Bronchial epithelial cell (primary cell): ENCODE results near the gene SLC6A7. TPM values are rescaled to one million over a fixed set of nuclear protein-coding genes. Genes with fewer than 3 reads are reported as not detected.

ENCODE experiments used
- DNase-seq: peaks from one replicate; pipeline ENCODE4 v3.0.0-alpha.2; 2010; ENCODE audit warnings: low read depth
- FAIRE-seq: peaks from 2 replicates; lab custom pipeline; 2011; peaks lifted over from hg19 to GRCh38; lab: Jason Lieb, UNC
- H3K27me3 ChIP-seq: 2 replicates; pipeline ENCODE4 v1.5.1; 2011; ENCODE audit warnings: low read length; ENCODE audit not compliant: control insufficient read depth, insufficient read depth
- H3K36me3 ChIP-seq: 2 replicates; pipeline ENCODE4 v1.5.1; 2011; ENCODE audit warnings: low read length; ENCODE audit not compliant: control insufficient read depth, insufficient read depth
- H3K4me3 ChIP-seq: 2 replicates; pipeline ENCODE4 v1.5.1; 2011; ENCODE audit warnings: mild to moderate bottlenecking, low read depth, low read length, control low read depth
- total RNA-seq: library from RNA; depleted of rRNA; stranded (reverse); fragments of >200 nt; gene quantifications from 2 replicates; pipeline ENCODE4 v1.2.1, GENCODE V29; 2014
- TF ChIP-seq, protein P1 (sequence below): IDR thresholded peaks from 2 replicates; pipeline ENCODE4 v1.5.1; 2011; ENCODE audit warnings: mild to moderate bottlenecking, moderate library complexity, low read length, control low read depth, inconsistent platforms; ENCODE audit not compliant: insufficient read depth, severe bottlenecking

The SLC6A7 gene
- total RNA-seq, 1 donor from 2014 or later: not detected

DNA sequence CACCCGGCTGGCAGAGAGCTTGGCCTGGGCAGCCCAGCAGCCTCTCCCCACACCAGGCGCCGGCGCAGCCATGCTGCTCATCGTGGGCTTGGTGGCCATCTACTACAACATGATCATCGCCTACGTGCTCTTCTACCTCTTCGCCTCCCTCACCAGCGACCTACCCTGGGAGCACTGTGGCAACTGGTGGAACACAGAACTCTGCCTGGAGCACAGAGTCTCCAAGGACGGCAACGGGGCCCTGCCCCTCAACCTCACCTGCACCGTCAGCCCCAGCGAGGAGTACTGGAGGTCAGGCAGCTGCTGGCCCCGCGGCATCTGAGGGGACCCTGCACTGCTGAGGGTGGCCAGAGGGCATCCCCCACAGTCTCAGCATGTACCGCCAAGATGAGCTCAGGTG, 7.1 kb downstream of the SLC6A7 start:
- FAIRE-seq (no peak), DNase-seq (no peak)
- Histone ChIP-seq H3K27me3 (peaks cover 10% of the 10 kb centered on the region), H3K36me3 (no peaks in the 10 kb centered on the region), H3K4me3 (no peak overlapping the region)
- TF ChIP-seq, protein P1, sequence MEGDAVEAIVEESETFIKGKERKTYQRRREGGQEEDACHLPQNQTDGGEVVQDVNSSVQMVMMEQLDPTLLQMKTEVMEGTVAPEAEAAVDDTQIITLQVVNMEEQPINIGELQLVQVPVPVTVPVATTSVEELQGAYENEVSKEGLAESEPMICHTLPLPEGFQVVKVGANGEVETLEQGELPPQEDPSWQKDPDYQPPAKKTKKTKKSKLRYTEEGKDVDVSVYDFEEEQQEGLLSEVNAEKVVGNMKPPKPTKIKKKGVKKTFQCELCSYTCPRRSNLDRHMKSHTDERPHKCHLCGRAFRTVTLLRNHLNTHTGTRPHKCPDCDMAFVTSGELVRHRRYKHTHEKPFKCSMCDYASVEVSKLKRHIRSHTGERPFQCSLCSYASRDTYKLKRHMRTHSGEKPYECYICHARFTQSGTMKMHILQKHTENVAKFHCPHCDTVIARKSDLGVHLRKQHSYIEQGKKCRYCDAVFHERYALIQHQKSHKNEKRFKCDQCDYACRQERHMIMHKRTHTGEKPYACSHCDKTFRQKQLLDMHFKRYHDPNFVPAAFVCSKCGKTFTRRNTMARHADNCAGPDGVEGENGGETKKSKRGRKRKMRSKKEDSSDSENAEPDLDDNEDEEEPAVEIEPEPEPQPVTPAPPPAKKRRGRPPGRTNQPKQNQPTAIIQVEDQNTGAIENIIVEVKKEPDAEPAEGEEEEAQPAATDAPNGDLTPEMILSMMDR: no peak

DNA sequence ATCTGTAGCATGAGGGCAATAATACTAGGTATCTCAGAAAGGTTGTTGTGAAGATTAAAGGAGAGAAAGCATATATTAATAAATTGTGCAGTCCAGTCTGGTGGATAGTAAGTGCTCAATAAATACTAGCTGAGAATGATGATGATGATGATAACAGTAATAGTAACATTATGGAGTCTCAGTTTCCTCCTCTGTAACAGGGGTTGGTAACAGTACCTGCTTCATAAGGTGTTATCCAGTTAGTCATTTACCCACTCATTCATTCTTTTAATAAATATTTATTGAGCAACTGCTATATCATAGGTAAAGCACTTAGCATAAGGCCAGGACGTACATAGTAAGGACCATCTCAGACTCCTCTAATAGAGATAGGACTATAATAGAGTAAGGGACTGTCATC, 7.6 kb downstream of the SLC6A7 start:
- no peak overlapping the region for H3K4me3 ChIP-seq
- DNase-seq (no peak), FAIRE-seq (no peak)
- H3K36me3 ChIP-seq: no peaks in the 10 kb centered on the region
- TF ChIP-seq, protein P1: no peak
- peaks cover 6% of the 10 kb centered on the region for H3K27me3 ChIP-seq

DNA sequence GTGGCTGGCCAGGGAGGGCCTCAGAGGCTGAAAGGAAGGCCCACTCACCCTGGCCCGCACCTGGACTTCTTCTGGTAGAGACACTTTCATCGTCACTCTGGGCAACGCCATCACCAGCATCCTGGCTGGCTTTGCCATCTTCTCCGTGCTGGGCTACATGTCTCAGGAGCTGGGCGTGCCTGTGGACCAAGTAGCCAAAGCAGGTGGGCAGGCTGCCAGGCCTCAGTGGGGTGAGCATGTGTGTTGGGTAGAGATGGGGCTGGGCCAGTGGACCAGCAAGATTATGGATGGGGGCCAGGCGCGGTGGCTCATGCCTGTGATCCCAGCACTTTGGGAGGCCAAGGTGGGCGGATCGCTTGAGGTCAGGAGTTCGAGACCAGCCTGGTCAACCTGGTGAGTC, 12.6 kb downstream of the SLC6A7 start:
- Histone ChIP-seq H3K36me3 (no peaks in the 10 kb centered on the region), H3K27me3 (peaks cover 2% of the 10 kb centered on the region), H3K4me3 (no peak overlapping the region)
- DNase-seq: no peak
- TF ChIP-seq, protein P1: no peak
- FAIRE-seq: no peak

DNA sequence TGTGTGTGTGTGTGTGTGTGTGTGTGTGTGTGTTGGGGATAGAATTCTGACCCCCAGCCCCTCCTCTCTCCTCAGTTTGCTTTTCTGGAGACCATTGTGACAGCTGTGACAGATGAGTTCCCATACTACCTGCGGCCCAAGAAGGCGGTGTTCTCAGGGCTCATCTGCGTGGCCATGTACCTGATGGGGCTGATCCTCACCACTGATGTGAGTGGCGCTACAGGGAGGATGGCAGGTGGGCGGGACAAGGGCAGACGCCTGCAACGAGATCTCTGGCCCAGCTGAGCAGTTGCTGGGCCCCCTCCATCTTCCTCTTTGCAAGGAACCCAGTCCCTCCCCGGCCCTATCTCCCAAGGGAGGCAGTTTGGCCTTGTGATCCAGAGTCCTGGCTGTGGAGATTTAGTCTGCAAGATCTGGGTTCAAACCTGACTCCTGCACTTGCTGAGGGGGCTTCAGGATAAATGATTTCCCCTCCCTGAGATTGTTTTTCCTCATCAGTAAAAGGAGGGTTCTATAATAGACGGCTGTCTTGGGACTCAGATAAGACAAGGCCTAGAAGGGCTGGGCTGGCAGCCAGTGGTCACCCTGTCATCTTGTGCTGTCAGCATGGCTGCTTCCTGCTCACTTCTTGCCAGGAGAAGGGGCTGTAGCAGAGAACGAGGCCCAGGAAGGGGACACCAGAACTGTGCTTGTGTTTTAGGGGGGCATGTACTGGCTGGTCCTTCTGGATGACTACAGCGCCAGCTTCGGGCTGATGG, 14.1 kb downstream of the SLC6A7 start:
- no peaks in the 10 kb centered on the region for H3K27me3 ChIP-seq
- no peak for DNase-seq
- no peaks in the 10 kb centered on the region for H3K36me3 ChIP-seq
- FAIRE-seq: no peak
- H3K4me3 ChIP-seq: no peak overlapping the region
- TF ChIP-seq, protein P1: no peak

DNA sequence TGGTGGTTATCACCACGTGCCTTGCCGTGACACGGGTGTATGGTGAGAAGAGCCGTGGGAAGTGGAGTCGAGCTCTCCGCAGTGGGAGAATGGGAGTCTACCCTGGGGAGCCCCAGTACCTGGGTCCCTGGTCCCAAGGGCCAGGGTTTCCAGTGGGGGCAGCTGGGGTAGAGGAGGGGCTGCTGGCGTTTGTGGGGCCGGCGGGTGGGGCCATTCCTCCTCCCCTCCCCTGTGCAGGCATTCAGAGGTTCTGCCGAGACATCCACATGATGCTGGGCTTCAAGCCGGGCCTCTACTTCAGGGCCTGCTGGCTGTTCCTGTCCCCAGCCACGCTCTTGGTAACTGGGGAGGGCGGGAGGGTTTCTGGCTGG, 14.7 kb downstream of the SLC6A7 start:
- no peak for FAIRE-seq
- TF ChIP-seq, protein P1: no peak
- no peak for DNase-seq
- Histone ChIP-seq H3K36me3 (no peaks in the 10 kb centered on the region), H3K4me3 (no peak overlapping the region), H3K27me3 (no peaks in the 10 kb centered on the region)
